Measurements from ENCODE around the gene ELOVL1. TPM values are rescaled to one million over a fixed set of nuclear protein-coding genes. Genes with fewer than 3 reads are reported as not detected.
A peak's percentile ranks its signal among the peaks of the same experiment; 100 is the strongest.

Gene ELOVL1
- total and polyA plus RNA-seq, 2 of the 13 experiments (the other 11 are each of a cell fraction or from before 2014, with no cell fraction given): 55.2 to 77.4 TPM

GRCh38 chr1:43358121-43358745 lies 9.6 kb downstream of the ELOVL1 start (continued):
- no peak for TF ChIP-seq ZBTB10 (CRISPR knock-in tag; IDR thresholded peaks at IDR 0.05; ENCODE audit: borderline replicate concordance)
- TF ChIP-seq HNRNPK (IDR thresholded peaks at IDR 0.05; ENCODE audit: low read depth, low read length, poor library complexity, severe bottlenecking): no peak
- TF ChIP-seq ZNF205 (CRISPR knock-in tag; IDR thresholded peaks at IDR 0.05): no peak
- peak; percentile 44; the same call in 1 of the 2 replicates for TF ChIP-seq SMC3 (IDR thresholded peaks at IDR 0.05; ENCODE audit: low read length)
- TF ChIP-seq ZXDC (CRISPR knock-in tag; IDR thresholded peaks at IDR 0.05): no peak
- no peak for TF ChIP-seq SNAI1 (CRISPR knock-in tag; IDR thresholded peaks at IDR 0.05; ENCODE audit: borderline replicate concordance)
- peak; percentile 88 for TF ChIP-seq BCL6 (CRISPR knock-in tag; IDR thresholded peaks at IDR 0.05)
- no peak for TF ChIP-seq SRSF9 (IDR thresholded peaks at IDR 0.05; ENCODE audit: borderline replicate concordance, insufficient read depth, low read depth, low read length, poor library complexity, severe bottlenecking)
- no peak for TF ChIP-seq ZKSCAN5 (CRISPR knock-in tag; IDR thresholded peaks at IDR 0.05)
- no peak for TF ChIP-seq ZNF101 (CRISPR knock-in tag; IDR thresholded peaks at IDR 0.05; ENCODE audit: borderline replicate concordance, low read depth)
- no peak for TF ChIP-seq SUZ12 (IDR thresholded peaks at IDR 0.05; ENCODE audit: low read depth, low read length)
- TF ChIP-seq JUNB (CRISPR knock-in tag; IDR thresholded peaks at IDR 0.05; ENCODE audit: borderline replicate concordance): no peak
- no peak for TF ChIP-seq GTF2F1 (IDR thresholded peaks at IDR 0.05; ENCODE audit: low read length)
- TF ChIP-seq BORCS8-MEF2B (CRISPR knock-in tag; IDR thresholded peaks at IDR 0.05): no peak
- no peak for TF ChIP-seq ZNF749 (CRISPR knock-in tag; IDR thresholded peaks at IDR 0.05; ENCODE audit: borderline replicate concordance)
- TF ChIP-seq TRAFD1 (CRISPR knock-in tag; IDR thresholded peaks at IDR 0.05; ENCODE audit: borderline replicate concordance): no peak
- no peak for TF ChIP-seq ZBTB44 (CRISPR knock-in tag; IDR thresholded peaks at IDR 0.05)
- no peak for TF ChIP-seq NFE2 (CRISPR knock-in tag; IDR thresholded peaks at IDR 0.05)
